Stimulated activated CD8-positive, alpha-beta memory T cell treated with anti-CD3 and anti-CD28 coated beads, Interleukin-2, amount 100 ng/mL, for 48 hours (primary cell): ENCODE measurements around the gene GRB10.

ENCODE experiments used
- DNase-seq, 2 donors: peaks; one replicate each; pipeline ENCODE4 v3.0.0-alpha.2; 2020; ENCODE audit warnings: low read depth in 2 of 2

GRB10 gene

GRCh38 chr7:50721661-50722259 lies 60.9 kb downstream of the GRB10 start:
- no peak for DNase-seq

GRCh38 chr7:50721160-50721559 lies 61.5 kb downstream of the GRB10 start:
- no peak for DNase-seq

- no peak for DNase-seq
Measured at GRCh38 chr7:50720295-50720694, 62.4 kb downstream of the GRB10 start.

GRCh38 chr7:50718876-50719275 lies 63.8 kb downstream of the GRB10 start:
- DNase-seq = no peak

GRCh38 chr7:50718311-50718710 lies 64.4 kb downstream of the GRB10 start:
- DNase-seq = no peak

- DNase-seq = no peak
Measured at GRCh38 chr7:50717181-50717580, 65.5 kb downstream of the GRB10 start.

- no peak for DNase-seq
Measured at GRCh38 chr7:50714857-50715256, 67.8 kb downstream of the GRB10 start.

- no peak for DNase-seq
Measured at GRCh38 chr7:50713123-50713965, 69.4 kb downstream of the GRB10 start.

- no peak for DNase-seq
Measured at GRCh38 chr7:50712252-50713122, 70.2 kb downstream of the GRB10 start.

GRCh38 chr7:50711271-50712175 lies 71.2 kb downstream of the GRB10 start:
- DNase-seq = no peak

- no peak for DNase-seq
Measured at GRCh38 chr7:50710441-50711154, 72.1 kb downstream of the GRB10 start.

GRCh38 chr7:50709151-50709550 lies 73.5 kb downstream of the GRB10 start:
- no peak for DNase-seq

- no peak for DNase-seq
Measured at GRCh38 chr7:50707236-50708006, 75.3 kb downstream of the GRB10 start.

- no peak for DNase-seq
Measured at GRCh38 chr7:50706469-50706937, 76.2 kb downstream of the GRB10 start.

GRCh38 chr7:50704844-50705243 lies 77.9 kb downstream of the GRB10 start:
- no peak for DNase-seq

GRCh38 chr7:50703654-50704053 lies 79.0 kb downstream of the GRB10 start:
- no peak for DNase-seq

- no peak for DNase-seq
Measured at GRCh38 chr7:50699143-50699542, 83.6 kb downstream of the GRB10 start.

- no peak for DNase-seq
Measured at GRCh38 chr7:50697748-50698147, 84.9 kb downstream of the GRB10 start.

GRCh38 chr7:50696810-50697582 lies 85.7 kb downstream of the GRB10 start:
- DNase-seq = no peak
